Endodermal cell (in vitro differentiated cells): ENCODE results near the gene C6orf15. TPM values are rescaled to one million over a fixed set of nuclear protein-coding genes. Genes with fewer than 3 reads are reported as not detected.

Experiments
- DNase-seq: peaks from one replicate; pipeline ENCODE4 v3.0.0-alpha.2; 2017
- H3K27ac ChIP-seq: 2 replicates; pipeline ENCODE4 v1.5.1; 2013; ENCODE audit warnings: mild to moderate bottlenecking, low read depth, low read length, moderate library complexity
- H3K27me3 ChIP-seq: 2 replicates; pipeline ENCODE4 v1.6.1; 2013; ENCODE audit warnings: mild to moderate bottlenecking, low read length, moderate library complexity; ENCODE audit not compliant: insufficient read depth, control insufficient read depth, poor library complexity, severe bottlenecking
- H3K36me3 ChIP-seq: 2 replicates; pipeline ENCODE4 v1.7.0; 2013; ENCODE audit warnings: mild to moderate bottlenecking, low read length, moderate library complexity; ENCODE audit not compliant: control insufficient read depth, insufficient read depth
- H3K4me1 ChIP-seq: one replicate; pipeline ENCODE4 v1.7.0; 2013; ENCODE audit warnings: low read length; ENCODE audit not compliant: control insufficient read depth, insufficient read depth
- H3K4me3 ChIP-seq: 2 replicates; pipeline ENCODE4 v1.5.1; 2013; ENCODE audit warnings: mild to moderate bottlenecking, low read length, moderate library complexity
- H3K9ac ChIP-seq: 2 replicates; pipeline ENCODE4 v1.6.1; 2013; ENCODE audit warnings: mild to moderate bottlenecking, low read length, moderate library complexity; ENCODE audit not compliant: poor library complexity, severe bottlenecking; ENCODE audit errors: extremely low read depth
- H3K9me3 ChIP-seq: 2 replicates; pipeline ENCODE4 v1.6.1; 2013; ENCODE audit warnings: mild to moderate bottlenecking, low read length, moderate library complexity; ENCODE audit not compliant: control insufficient read depth
- H3K27ac Mint-ChIP-seq: 2 replicates; pipeline ENCODE4 v1.8.0; 2020; ENCODE audit warnings: mixed read lengths
- H3K27me3 Mint-ChIP-seq: 2 replicates; pipeline ENCODE4 v1.8.0; 2021; ENCODE audit warnings: mild to moderate bottlenecking, mixed read lengths; ENCODE audit not compliant: insufficient read depth
- H3K36me3 Mint-ChIP-seq: 2 replicates; pipeline ENCODE4 v1.8.0; 2020; ENCODE audit warnings: low read depth, mixed read lengths
- H3K4me1 Mint-ChIP-seq: 2 replicates; pipeline ENCODE4 v1.8.0; 2020; ENCODE audit warnings: mixed read lengths
- H3K4me3 Mint-ChIP-seq: 2 replicates; pipeline ENCODE4 v1.8.0; 2020; ENCODE audit warnings: mild to moderate bottlenecking, moderate library complexity, mixed read lengths
- H3K9me3 Mint-ChIP-seq: 2 replicates; pipeline ENCODE4 v1.8.0; 2020; ENCODE audit warnings: mild to moderate bottlenecking, mixed read lengths
- WGBS, 2 experiments: methylation state at CpG; one replicate each; pipeline versions ENCODE4 v1.1.5 to v1.1.7; 2013; ENCODE audit warnings: missing lambda C conversion rate in 2 of 2, mixed read lengths in 1 of 2; ENCODE audit not compliant: insufficient coverage in 1 of 2, insufficient read length in 1 of 2; 5-methylcytosine and 5-hydroxymethylcytosine counted together
- total RNA-seq, 2 donors: library from RNA; stranded (reverse); fragmentation: NEBNext Ultra II Directional in 1 of 2; extraction: Animal tissue kit (Norgen Biotek cat#: 25700) in 1 of 2; gene quantifications; 2 replicates in 1 of 2; 3 replicates in 1 of 2; pipeline ENCODE4 v1.2.1, GENCODE V29; 2021
- TF ChIP-seq, protein P1 (sequence below): fragments of 200-600 bp; sonication (generic); conservative IDR thresholded peaks from 2 replicates; pipeline ENCODE4 v1.5.0; 2021; ENCODE audit warnings: antibody characterized with exemption, mild to moderate bottlenecking

C6orf15 gene
- total RNA-seq, 2 donors from 2014 or later: not detected

DNA sequence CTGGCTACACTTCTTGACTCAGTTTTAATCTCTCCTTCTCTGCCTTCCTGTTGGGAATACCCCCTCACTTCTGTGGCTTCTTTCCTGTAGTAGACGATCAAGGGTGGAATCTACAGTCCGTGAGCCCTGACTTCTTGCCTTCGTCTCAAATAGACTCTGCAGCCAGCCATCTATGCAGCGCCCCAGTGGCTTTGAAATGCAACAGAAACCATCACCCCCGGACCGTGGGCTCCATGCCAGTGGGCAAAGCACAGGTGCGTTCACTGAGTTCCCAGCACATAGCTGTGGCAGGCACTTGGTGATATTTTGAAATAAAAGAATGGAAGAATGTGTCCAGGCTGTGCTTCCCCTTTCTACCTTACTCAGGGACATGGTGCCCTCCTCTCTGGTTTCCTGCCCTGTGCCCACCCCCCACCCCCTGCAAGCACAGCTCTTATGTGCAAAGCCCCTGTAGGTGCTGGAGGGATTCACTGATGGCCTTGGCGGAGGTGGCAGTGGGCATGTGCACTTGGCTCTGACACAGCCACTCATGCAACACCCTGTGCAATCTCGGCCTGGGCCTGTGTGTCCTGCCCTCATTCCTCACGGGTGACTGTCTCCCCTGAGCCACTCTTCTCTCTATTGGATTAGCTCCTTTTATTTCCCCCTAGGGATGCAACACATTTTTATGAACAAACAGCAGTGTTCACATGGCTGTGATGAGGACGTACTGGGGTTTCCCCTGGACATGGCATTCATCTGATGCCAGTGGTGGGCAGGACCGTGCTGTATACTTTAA is 13.4 kb upstream of the C6orf15 start:
- 93 to 95% methylated on average over 10 to 12 of the region's 12 CpGs for WGBS, 2 experiments
- Mint-ChIP-seq H3K27ac (no peak overlapping the region), H3K9me3 (no peaks in the 10 kb centered on the region), H3K4me3 (no peak overlapping the region), H3K36me3 (no peaks in the 10 kb centered on the region), H3K4me1 (peaks cover 42% of the 10 kb centered on the region), H3K27me3 (peaks cover 4% of the 10 kb centered on the region)
- H3K4me1 ChIP-seq: peaks cover 19% of the 10 kb centered on the region
- no peak overlapping the region for H3K9ac ChIP-seq
- no peaks in the 10 kb centered on the region for H3K9me3 ChIP-seq
- no peaks in the 10 kb centered on the region for H3K36me3 ChIP-seq
- TF ChIP-seq, protein P1, sequence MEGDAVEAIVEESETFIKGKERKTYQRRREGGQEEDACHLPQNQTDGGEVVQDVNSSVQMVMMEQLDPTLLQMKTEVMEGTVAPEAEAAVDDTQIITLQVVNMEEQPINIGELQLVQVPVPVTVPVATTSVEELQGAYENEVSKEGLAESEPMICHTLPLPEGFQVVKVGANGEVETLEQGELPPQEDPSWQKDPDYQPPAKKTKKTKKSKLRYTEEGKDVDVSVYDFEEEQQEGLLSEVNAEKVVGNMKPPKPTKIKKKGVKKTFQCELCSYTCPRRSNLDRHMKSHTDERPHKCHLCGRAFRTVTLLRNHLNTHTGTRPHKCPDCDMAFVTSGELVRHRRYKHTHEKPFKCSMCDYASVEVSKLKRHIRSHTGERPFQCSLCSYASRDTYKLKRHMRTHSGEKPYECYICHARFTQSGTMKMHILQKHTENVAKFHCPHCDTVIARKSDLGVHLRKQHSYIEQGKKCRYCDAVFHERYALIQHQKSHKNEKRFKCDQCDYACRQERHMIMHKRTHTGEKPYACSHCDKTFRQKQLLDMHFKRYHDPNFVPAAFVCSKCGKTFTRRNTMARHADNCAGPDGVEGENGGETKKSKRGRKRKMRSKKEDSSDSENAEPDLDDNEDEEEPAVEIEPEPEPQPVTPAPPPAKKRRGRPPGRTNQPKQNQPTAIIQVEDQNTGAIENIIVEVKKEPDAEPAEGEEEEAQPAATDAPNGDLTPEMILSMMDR: no peak
- DNase-seq: no peak
- no peaks in the 10 kb centered on the region for H3K27me3 ChIP-seq
- no peak overlapping the region for H3K27ac ChIP-seq
- no peak overlapping the region for H3K4me3 ChIP-seq

DNA sequence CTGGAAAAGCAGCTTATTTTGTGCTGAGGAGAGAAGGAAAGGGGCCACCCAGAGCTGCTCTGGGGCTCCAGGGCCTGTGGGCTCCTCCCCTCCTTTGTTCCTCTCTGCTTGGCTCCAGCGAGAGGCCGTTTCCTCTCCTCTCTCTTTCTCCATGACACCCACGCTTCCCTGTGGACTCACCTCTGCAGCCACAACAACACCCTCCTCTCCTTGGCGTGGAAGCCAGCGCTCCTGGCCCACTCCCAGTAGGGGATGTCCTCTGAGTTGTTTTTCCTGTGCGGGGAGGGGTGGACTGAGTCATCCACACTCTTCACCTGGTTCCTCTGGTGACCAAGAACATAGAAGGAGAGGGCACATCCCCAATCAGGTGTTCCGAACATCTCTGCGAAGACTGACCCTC is 12.8 kb upstream of the C6orf15 start:
- peak; percentile 67 for DNase-seq
- Histone ChIP-seq H3K27me3 (no peaks in the 10 kb centered on the region), H3K9me3 (no peaks in the 10 kb centered on the region), H3K4me1 (peaks cover 19% of the 10 kb centered on the region), H3K27ac (no peak overlapping the region), H3K4me3 (no peak overlapping the region), H3K9ac (no peak overlapping the region), H3K36me3 (no peaks in the 10 kb centered on the region)
- Mint-ChIP-seq H3K9me3 (no peaks in the 10 kb centered on the region), H3K4me3 (no peak overlapping the region), H3K27me3 (peaks cover 4% of the 10 kb centered on the region), H3K4me1 (peaks cover 42% of the 10 kb centered on the region), H3K36me3 (no peaks in the 10 kb centered on the region), H3K27ac (peak overlapping the region; percentile 87)
- 72 to 95% methylated on average over 2 to 8 of the region's 8 CpGs for WGBS, 2 experiments
- TF ChIP-seq, protein P1: no peak

DNA sequence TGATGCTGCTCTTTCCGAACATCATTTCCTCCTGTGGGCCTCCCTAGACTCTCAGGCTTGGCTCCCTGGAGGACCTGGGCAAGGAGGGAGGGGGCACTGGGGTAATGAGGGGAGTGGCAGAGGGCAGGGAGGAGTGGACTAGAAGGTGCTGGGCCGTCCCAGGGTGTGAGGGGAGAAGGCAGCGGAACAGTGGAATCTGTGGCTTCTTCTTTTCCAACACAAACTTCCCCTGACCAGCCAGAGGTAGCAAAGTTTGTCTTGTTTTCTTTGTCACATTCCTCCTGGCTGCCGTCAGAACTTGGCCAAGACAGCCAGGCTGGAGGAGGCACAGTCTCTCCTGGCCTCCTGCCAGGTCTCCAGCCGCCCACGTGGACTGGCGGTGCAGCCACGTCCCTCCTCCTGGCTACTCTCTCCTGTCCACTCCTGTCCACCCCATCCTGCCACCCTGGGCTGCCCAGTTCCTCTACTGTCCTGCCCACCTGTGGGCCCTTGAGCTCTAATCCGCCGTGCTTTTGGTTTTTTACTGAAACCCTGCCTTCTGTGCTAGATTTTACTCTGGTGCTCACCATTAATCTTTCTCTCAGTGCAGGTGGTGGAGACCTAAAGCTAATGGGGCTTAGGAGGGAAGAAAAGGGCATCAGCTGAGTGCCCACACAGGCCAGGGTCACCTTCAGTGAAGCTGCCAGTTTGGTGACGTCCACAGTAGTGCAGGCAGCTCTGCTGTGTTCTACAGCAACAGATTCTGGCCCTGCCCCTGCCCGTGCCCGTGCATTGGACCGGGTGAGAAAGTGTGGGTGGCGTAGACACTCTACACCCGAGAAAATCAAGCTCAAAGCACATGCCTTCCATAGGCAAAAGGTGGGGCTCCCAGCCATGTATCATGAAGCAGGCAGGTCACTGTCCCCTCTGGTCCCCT is 10.7 kb upstream of the C6orf15 start:
- Histone ChIP-seq H3K27ac (no peak overlapping the region), H3K36me3 (no peaks in the 10 kb centered on the region), H3K27me3 (no peaks in the 10 kb centered on the region), H3K4me1 (peaks cover 8% of the 10 kb centered on the region), H3K9me3 (no peaks in the 10 kb centered on the region), H3K9ac (no peak overlapping the region), H3K4me3 (no peak overlapping the region)
- no peak overlapping the region for H3K27ac Mint-ChIP-seq
- H3K27me3 Mint-ChIP-seq: peaks cover 7% of the 10 kb centered on the region
- no peak for DNase-seq
- H3K9me3 Mint-ChIP-seq: no peaks in the 10 kb centered on the region
- peaks cover 22% of the 10 kb centered on the region for H3K4me1 Mint-ChIP-seq
- H3K36me3 Mint-ChIP-seq: no peaks in the 10 kb centered on the region
- H3K4me3 Mint-ChIP-seq: no peak overlapping the region
- 86 to 89% methylated on average over 9 to 16 of the region's 16 CpGs for WGBS, 2 experiments
- TF ChIP-seq, protein P1: no peak
